ENCODE data around the gene CASTOR1.

Gene CASTOR1

GRCh38 chr22:30288419-30289140 lies 725 bp downstream of the CASTOR1 start:
- DNase-seq, result peak in 1 of 2 experiments; percentile 53
- TF ChIP-seq GATA1 (IDR thresholded peaks at IDR 0.05; ENCODE audit: low read depth, low read length) (no peak), POLR2A (IDR thresholded peaks at IDR 0.05; ENCODE audit: low read length) (no peak)

- peak; percentile 89 to 91 for DNase-seq
- TF ChIP-seq GATA1 (IDR thresholded peaks at IDR 0.05; ENCODE audit: low read depth, low read length) (no peak), POLR2A (IDR thresholded peaks at IDR 0.05; ENCODE audit: low read length) (no peak)
Observed at GRCh38 chr22:30287648-30288418, 1.5 kb downstream of the CASTOR1 start.

- no peak for TF ChIP-seq POLR2A (IDR thresholded peaks at IDR 0.05; ENCODE audit: low read length)
- TF ChIP-seq GATA1 (IDR thresholded peaks at IDR 0.05; ENCODE audit: low read depth, low read length), result no peak
- peak; percentile 80 to 90 for DNase-seq
Observed at GRCh38 chr22:30286813-30287647, 2.3 kb downstream of the CASTOR1 start.

- TF ChIP-seq POLR2A (IDR thresholded peaks at IDR 0.05; ENCODE audit: low read length), result no peak
- TF ChIP-seq GATA1 (IDR thresholded peaks at IDR 0.05; ENCODE audit: low read depth, low read length), result no peak
- no peak for DNase-seq
Observed at GRCh38 chr22:30286331-30286730, 3.0 kb downstream of the CASTOR1 start.

- no peak for DNase-seq
- TF ChIP-seq POLR2A (IDR thresholded peaks at IDR 0.05; ENCODE audit: low read length), result no peak
- TF ChIP-seq GATA1 (IDR thresholded peaks at IDR 0.05; ENCODE audit: low read depth, low read length), result no peak
Observed at GRCh38 chr22:30285846-30286200, 3.5 kb downstream of the CASTOR1 start.

- TF ChIP-seq GATA1 (IDR thresholded peaks at IDR 0.05; ENCODE audit: low read depth, low read length) (no peak), POLR2A (IDR thresholded peaks at IDR 0.05; ENCODE audit: low read length) (no peak)
- no peak for DNase-seq
Observed at GRCh38 chr22:30285176-30285845, 4.0 kb downstream of the CASTOR1 start.

- DNase-seq, result no peak
- TF ChIP-seq POLR2A (IDR thresholded peaks at IDR 0.05; ENCODE audit: low read length), result no peak
- no peak for TF ChIP-seq GATA1 (IDR thresholded peaks at IDR 0.05; ENCODE audit: low read depth, low read length)
Observed at GRCh38 chr22:30284666-30285065, 4.6 kb downstream of the CASTOR1 start.

GRCh38 chr22:30284172-30284571 lies 5.1 kb downstream of the CASTOR1 start:
- DNase-seq, result peak; percentile 90
- TF ChIP-seq POLR2A (IDR thresholded peaks at IDR 0.05; ENCODE audit: low read length) (peak; percentile 92), GATA1 (IDR thresholded peaks at IDR 0.05; ENCODE audit: low read depth, low read length) (no peak)

- DNase-seq, result peak; percentile 23 to 55
- no peak for TF ChIP-seq GATA1 (IDR thresholded peaks at IDR 0.05; ENCODE audit: low read depth, low read length)
- no peak for TF ChIP-seq POLR2A (IDR thresholded peaks at IDR 0.05; ENCODE audit: low read length)
Observed at GRCh38 chr22:30283342-30283741, 6.0 kb downstream of the CASTOR1 start.

- TF ChIP-seq GATA1 (IDR thresholded peaks at IDR 0.05; ENCODE audit: low read depth, low read length) (no peak), POLR2A (IDR thresholded peaks at IDR 0.05; ENCODE audit: low read length) (peak; percentile 51)
- peak in 1 of 2 experiments; percentile 36 for DNase-seq
Observed at GRCh38 chr22:30282616-30283046, 6.7 kb downstream of the CASTOR1 start.

GRCh38 chr22:30280505-30280904 lies 8.8 kb downstream of the CASTOR1 start:
- no peak for DNase-seq
- no peak for TF ChIP-seq GATA1 (IDR thresholded peaks at IDR 0.05; ENCODE audit: low read depth, low read length)
- TF ChIP-seq POLR2A (IDR thresholded peaks at IDR 0.05; ENCODE audit: low read length), result no peak

- TF ChIP-seq POLR2A (IDR thresholded peaks at IDR 0.05; ENCODE audit: low read length), result no peak
- TF ChIP-seq GATA1 (IDR thresholded peaks at IDR 0.05; ENCODE audit: low read depth, low read length), result no peak
- no peak for DNase-seq
Observed at GRCh38 chr22:30279932-30280331, 9.4 kb downstream of the CASTOR1 start.

- TF ChIP-seq POLR2A (IDR thresholded peaks at IDR 0.05; ENCODE audit: low read length), result peak; percentile 20
- TF ChIP-seq GATA1 (IDR thresholded peaks at IDR 0.05; ENCODE audit: low read depth, low read length), result no peak
- DNase-seq, result no peak
Observed at GRCh38 chr22:30279046-30279788, 10.1 kb downstream of the CASTOR1 start.
